Stimulated activated CD8-positive, alpha-beta memory T cell treated with anti-CD3 and anti-CD28 coated beads, Interleukin-15, amount 100 ng/mL, for 48 hours (primary cell): ENCODE measurements around the gene CRPPA.
"Not testable (repeated sequence)": the region's sequence is repeated elsewhere in the genome, so short reads cannot be mapped to it uniquely, and the experiment has no call there.

Source experiments
- DNase-seq, 2 donors: peaks; one replicate each; pipeline ENCODE4 v3.0.0-alpha.2; 2020; ENCODE audit warnings: low read depth in 2 of 2

The CRPPA gene

DNA sequence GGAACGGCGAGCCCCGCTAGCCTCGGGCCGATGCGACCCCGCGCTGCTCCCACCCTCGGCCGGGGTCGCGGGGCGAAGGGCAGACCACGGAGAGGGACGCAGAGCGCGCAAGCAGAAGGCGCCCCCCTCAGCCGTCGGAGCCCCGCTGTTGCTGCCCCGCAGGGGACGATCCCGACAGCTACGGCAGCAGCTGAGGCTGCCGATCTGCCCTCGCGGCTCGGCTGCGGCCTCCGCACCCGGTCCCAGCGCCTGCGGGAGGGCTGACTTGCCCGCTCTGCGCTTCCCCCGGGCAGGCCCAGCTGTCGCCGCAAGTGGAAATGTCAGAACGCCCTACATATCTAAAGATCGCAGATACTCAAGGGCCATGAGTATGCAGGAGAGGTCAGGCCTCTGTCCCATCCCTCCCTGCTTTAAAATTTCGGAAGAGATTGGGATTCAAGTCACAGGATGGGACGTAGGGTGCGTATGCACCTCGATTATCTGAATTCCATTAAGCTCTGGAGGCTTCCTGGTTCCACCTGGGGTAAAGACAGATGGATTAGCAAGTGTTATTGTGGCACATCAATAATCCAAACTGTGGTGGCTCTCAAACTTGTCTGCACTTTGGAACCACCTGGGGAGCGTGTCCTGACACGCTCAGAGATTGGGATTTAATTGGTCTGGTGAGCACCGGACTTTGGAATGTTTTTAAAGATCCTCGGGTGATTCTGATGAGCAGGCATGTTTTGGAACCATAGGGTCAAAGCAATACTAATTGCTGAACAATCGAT, at the start of gene CRPPA:
TSS of gene CRPPA (minus strand) at position 206 of the 770 bp plus-strand sequence. CDS start 216 bp downstream, outside the sequence.
- DNase-seq = peak; percentile 29 to 32

- DNase-seq = no peak
Measured at GRCh38 chr7:16465469-16466361, 44.4 kb upstream of the CRPPA start, which contains the start of gene SOSTDC1. SOSTDC1 (minus strand) TSS chr7:16465738; CDS start chr7:16465668, 70 bp downstream.

DNA sequence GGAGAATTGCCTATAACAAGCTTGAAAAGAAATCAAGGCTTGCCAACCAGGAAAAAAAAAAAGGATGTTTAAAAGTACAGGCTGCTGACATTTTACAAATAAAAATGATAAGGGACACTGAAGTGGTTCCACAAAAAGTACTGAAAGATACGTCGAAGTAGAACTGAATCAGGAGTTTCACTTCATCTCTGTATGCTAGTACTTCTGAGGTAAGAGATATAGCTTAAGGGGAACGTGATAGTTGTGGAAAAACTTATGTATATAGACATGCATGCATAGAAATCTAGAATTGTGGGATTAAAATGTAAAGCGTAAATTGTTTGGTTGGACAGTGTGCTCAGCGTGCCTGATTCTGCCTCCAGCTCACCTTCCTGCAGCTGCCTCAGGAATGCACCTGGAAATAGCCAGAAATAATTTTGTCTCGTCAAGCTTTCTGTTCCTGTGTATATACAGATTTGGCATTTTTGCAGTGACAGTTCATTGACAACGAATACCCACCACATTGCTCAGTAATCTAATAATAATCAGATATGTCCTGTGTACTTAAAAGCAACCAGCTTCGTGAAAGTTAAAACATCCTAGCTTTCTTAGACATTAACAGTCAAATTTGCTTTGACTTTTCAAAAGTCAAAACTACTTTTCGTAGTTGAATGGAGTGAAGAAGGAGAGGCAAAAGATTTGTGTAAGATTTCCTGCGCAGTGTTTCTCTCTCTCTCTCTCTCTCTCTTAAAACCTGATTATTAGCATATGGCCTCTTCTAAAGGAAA, 42.8 kb upstream of the CRPPA start:
- DNase-seq = no peak

DNA sequence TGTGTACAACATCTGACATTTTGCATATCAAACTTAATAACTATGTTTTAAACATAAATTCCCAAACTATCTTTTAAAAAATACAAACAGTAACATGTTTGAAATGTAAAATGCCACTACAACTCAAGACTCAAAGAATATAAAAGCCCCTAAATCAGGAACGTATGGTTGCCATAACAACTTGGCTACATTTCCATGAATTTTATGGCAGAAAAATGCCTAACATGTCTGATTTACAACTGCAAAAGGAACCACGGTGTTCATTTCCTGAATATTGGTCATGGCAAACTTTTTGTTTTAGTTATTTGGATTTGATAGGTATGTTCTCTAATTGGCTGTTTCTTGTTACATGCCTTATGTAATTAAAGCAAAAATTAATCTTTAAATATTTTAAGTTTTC, 42.2 kb upstream of the CRPPA start:
- DNase-seq = no peak

- no peak for DNase-seq
Measured at GRCh38 chr7:16462431-16462889, 41.1 kb upstream of the CRPPA start.

DNA sequence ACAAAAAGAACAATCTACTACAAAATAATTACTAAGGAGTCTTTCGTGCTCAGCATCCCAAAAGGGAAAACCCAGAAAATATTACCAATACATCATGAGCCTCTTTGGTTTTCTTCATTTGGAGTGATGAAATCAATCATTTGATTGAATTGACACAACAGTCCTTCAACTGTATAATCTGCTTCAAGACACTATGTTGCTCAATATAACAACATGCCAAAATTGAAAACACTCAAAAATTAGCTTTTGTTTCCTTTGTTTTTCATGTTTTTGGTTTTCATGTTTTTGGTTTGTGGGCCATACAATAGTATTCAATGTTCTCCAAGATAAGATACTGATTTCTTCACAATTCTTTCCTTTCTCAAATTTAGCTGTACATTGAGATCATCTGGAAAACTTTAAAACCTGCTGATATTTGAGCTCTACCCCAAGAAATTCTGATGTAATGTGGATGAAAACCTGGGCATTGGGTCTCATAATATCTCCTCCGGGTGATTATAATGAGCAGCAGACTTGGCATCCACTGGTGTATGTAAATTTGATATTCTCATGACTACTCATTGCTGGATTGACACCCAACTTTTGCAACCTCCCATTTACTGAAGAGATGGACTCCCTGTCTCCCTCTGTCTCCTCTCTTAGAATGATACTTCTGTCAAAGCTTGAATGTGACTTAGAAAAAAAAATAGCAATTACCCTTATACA, 39.6 kb upstream of the CRPPA start:
- DNase-seq = no peak

- not testable (repeated sequence) for DNase-seq
Measured at GRCh38 chr7:16456303-16456702, 35.0 kb upstream of the CRPPA start.

DNA sequence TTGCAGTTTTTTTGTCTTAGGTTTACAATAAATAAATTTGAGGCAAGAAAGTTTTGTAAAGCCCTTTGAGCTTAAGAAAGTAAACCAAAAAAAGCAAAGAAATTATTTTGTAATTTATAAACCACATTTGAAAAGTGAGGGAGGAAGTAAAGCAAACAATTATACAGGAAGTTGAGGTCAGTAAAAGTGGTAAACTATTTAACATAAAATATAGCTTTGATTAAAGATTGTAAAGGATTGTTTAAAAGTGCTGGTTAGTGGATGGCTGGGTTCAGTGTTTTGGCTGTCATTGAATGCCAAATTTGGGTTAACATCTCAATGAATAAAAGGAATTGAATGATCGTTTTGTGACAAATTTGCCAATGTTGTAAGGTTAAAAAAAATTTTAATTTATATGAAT, 34.3 kb upstream of the CRPPA start:
- DNase-seq = no peak

DNA sequence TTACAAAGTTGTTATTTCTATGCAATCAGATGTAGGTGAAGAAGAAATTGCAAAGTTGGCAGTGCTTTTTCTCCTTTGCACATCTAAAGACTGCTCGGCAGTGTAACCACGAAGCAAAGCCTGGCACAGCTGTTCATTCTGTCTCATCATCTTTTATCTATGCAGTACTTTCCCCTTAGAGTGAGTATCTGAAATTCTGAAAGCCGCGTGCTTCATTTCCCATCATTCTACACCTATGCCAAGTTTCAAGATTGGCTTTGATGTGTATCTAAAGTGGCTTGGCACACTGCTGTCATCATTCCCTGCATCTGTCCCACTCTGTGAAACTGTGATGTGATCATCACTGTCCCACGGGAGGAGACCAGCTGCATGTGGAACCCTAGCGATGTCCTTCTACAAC, 29.0 kb upstream of the CRPPA start:
- no peak for DNase-seq

DNA sequence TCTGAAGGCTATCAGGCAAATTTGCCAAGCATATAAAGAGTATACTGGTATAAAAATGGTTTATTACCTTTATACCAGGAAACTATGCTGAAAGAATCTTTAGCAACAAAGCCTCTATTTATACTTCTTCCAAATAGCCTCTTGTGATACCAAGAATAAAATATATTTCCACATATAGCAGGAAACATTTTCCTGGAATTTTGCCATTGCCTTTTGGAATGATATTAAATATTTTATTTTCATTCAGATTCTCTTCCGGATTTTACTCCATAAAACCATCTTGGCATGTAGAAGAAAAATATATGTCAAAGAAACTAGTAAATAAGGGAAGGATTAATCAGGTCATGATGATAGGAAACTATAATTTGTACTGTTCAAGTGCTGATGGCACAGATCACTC, 26.5 kb upstream of the CRPPA start:
- DNase-seq = no peak

DNA sequence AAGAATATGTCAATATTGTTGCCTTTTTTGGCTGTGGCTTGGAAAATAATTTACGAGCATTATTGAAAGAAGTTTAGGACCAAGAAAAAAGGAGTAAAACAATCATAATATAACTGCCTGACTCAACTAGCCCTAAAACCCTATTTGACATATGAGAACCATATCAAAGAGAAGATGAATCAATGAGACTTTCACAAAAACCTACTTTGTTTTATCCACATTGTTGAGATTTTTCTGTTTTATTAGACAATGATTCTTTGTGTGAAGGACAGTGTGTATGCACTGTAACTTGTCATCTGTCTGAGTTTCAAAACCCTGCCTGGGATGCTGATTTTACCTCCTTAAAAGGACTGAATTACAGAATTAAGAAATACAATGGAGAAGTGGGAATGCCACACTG, 25.2 kb upstream of the CRPPA start:
- no peak for DNase-seq

GRCh38 chr7:16443871-16444270, 22.5 kb upstream of the CRPPA start:
- not testable (repeated sequence) for DNase-seq

DNA sequence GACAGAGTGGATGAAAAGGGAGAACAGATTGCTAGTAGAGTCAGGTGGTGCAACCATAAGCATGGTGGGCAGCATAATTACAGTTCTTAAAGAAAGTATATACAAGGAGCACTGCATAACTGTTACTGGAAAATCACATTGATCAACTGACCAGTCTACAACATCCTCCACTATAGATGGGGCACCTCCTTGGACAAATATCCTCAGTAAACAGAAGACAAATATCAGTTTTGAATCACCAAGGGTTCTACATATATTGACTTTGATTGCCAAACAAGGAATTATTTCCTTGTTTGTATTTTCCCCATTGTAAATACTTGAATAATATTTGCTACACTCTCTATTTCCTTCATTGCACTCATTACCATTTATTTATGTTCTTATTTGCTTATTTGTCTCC, 17.6 kb upstream of the CRPPA start:
- no peak for DNase-seq

GRCh38 chr7:16436306-16436705, 15.0 kb upstream of the CRPPA start:
- DNase-seq = no peak

- DNase-seq = no peak
Measured at GRCh38 chr7:16433568-16434122, 12.3 kb upstream of the CRPPA start.

- DNase-seq = no peak
Measured at GRCh38 chr7:16432425-16432731, 11.0 kb upstream of the CRPPA start.

- no peak for DNase-seq
Measured at GRCh38 chr7:16431646-16432424, 10.5 kb upstream of the CRPPA start.

DNA sequence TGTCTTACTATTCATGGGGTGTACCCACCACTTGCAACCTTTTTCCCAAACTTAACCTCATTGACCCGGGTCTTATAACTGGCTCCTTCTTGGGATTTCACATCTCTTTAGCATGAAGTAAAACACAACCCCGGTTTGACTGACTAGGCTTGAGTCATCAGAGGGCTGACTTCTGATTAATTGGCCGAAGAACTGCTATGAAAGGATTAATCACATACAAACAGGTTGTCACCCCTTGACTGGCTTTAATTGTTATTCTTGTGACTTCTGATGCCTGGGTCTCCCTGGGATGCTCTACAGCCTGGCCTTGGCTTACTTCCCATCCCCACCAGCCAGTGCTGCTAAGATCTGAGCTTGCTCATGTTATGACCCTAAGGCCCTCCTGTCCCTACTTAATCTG, 8.8 kb upstream of the CRPPA start:
- DNase-seq = no peak

- no peak for DNase-seq
Measured at GRCh38 chr7:16428672-16429071, 7.3 kb upstream of the CRPPA start.

- DNase-seq = no peak
Measured at GRCh38 chr7:16428182-16428581, 6.8 kb upstream of the CRPPA start.
